Measurements from ENCODE around the gene AP1B1.
"Not testable (repeated sequence)": the region's sequence is repeated elsewhere in the genome, so short reads cannot be mapped to it uniquely, and the experiment has no call there.

The AP1B1 gene

GRCh38 chr22:29385748-29386147 lies 2.6 kb downstream of the AP1B1 start:
- no peak for DNase-seq

GRCh38 chr22:29385151-29385704 lies 3.1 kb downstream of the AP1B1 start:
- DNase-seq: no peak

GRCh38 chr22:29383740-29384139 lies 4.6 kb downstream of the AP1B1 start:
- DNase-seq: no peak

- DNase-seq: no peak
Observed at GRCh38 chr22:29382580-29383302, 5.6 kb downstream of the AP1B1 start.

GRCh38 chr22:29380856-29381255 lies 7.5 kb downstream of the AP1B1 start:
- DNase-seq: no peak

DNA sequence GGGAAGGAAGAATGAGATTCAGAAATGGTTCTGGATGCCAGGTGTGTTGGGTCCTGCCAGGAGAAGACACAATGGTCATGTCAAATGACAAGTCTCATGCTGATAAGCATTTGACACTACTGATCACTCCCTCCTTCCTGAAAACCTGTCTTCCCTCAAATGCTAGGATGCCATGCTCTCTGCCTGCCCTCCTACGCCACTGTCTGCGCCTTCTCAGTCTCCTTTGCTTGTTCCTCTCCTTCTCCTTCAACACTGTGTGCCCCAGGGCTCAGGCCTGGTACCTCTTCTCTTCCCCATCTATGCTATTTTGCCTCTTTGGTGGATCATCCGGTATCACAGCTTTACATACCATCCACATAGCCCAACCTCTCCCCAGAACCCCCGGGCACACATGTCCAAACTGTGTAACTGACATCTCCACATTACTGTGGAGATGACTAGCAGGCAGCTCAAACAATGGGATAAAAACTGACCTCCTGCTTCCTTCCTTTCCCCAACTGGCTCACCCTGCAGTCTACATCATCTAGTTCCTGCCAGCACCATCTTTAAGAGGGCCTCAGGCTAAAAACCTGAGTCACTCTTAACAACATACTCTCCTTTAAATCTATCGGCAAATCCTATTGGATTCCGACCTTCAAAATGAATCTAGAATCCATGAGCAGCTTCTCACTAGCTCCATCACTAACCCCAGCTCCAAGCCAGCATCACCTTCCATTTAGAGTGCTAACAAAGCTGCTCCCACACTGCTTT lies 8.2 kb downstream of the AP1B1 start:
- no peak for DNase-seq

- no peak for DNase-seq
Observed at GRCh38 chr22:29379258-29379657, 9.1 kb downstream of the AP1B1 start.

GRCh38 chr22:29377979-29378378 lies 10.4 kb downstream of the AP1B1 start:
- no peak for DNase-seq

DNA sequence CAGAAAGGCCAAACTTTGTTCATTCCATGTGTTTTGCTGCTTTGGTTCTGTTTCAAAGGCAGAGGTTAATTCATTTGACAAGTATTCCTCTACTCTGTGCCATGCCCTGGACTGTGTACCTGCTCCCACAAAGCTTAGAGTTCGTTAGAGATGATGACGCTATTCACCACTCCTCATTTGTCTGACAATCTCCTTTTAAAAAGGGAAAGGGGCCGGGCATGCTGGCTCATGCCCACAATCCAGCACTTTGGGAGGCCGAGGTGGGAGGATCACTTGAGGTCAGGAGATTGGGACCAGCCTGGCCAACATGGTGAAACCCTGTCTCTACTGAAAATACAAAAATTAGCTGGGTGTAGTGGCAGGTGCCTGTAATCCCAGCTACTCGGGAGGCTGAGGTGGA lies 11.7 kb downstream of the AP1B1 start:
- DNase-seq: not testable (repeated sequence)

DNA sequence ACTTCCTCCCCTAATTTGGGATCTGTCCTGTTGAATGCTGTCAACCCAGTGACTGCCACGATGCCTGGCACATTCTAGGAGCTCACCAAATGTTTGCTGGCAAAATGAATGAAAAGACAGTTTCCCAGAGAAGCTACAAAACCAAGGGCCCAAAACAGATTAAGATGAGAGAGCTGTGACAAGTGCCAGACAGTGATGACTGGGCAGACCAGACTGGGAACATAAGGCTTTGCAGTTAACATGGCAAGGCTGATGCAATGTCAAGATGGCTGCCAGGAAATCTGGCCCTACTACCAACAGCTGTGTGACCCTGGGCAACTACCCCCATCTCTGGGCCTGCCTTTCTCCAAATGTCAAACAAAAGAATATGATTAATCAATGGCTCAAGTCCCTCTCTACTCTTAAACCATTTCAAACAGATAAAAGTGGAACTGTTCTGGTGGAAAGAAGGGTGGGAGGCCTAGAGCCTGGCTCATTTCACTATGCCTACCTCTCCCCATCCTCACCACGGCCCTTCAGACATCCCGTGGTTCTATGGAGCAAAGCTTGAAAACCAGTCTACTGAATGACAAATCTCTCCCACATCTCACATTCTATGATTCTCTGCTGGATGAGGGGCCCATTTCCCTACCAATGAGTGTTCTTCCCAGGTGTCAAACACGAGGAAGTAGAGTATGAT lies 12.8 kb downstream of the AP1B1 start:
- DNase-seq: peak; percentile 14

- DNase-seq: not testable (repeated sequence)
Observed at GRCh38 chr22:29374806-29375205, 13.6 kb downstream of the AP1B1 start.

- no peak for DNase-seq
Observed at GRCh38 chr22:29374401-29374800, 14.0 kb downstream of the AP1B1 start.

DNA sequence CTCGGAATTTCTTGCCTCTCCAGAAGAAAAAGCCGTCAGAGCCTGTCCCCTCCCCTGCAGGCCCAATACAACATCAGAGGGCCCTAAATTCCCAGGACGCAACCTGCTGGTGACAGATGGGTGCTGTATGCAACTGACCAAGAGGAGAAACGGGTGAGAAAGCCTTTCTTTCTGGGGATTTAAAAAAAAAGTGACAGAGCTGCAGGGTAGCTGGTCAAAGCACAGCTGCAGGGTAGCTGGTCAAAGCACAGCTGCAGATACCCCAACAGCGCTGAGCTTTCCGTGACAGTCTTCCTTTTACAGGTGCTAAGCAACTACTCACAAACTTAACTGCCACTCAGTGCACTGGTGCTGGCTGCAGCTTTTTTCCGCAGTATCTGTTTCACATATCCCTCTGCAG lies 17.8 kb downstream of the AP1B1 start:
- DNase-seq: no peak

DNA sequence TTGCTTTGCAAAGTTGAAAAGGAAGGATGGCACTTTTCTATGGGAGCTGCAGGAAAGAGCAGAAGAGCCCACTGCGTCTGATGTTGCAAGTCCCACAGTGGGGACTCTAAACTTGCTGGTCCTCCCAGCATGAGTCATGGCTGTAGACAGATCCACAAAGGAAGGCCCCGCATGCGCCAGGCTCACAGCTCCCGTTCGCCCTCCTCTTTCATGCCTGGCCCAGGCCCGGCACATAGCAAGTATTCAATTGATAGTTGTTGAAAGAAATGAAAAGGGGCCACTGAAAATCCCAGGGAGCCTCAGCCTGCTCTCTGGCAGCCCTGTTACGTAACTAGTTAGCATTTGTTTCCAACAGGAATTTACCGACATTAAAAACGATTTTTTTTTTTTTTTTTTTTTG lies 18.9 kb downstream of the AP1B1 start:
- DNase-seq: no peak

DNA sequence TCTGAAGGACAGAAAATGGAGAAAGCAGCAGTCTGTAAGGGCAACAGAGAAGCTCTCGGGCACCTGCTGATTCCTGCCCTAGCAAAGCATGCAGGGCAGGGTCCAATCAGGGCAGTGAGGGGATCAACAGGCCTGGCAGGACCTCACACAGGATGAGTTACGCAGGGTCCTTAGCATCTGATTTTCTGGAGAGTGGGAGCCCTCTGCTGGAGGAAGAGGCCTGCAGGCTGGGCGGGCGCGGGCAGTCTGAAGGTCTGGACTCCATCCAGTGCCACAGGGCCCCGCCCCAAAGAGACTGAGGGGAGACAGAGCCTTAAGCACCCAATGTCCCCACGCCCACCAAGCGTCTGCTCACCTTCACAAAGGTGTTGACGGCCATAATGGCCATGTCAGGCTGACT lies 28.9 kb downstream of the AP1B1 start:
- DNase-seq: no peak

GRCh38 chr22:29357193-29357890 lies 31.0 kb downstream of the AP1B1 start:
- not testable (repeated sequence) for DNase-seq

- no peak for DNase-seq
Observed at GRCh38 chr22:29353860-29354259, 34.5 kb downstream of the AP1B1 start.

DNA sequence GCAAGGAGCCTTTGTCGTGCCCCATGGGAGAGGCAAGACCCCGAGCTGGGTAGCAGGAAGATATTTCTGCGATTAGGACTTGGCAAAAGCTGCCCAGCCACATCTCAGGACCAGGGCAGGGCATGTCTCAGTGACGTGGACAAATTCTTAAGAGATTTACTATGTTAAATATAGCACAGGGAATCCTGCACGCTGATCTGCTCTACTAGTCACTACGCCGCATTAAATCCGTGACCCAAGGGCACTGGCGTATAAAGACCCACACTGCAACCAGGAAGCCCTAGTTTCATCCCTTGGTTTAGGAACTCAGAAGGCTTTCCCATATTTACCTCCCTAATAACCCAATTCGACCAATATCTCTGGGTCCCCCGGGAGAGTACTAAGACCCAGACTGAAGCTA lies 35.1 kb downstream of the AP1B1 start:
- DNase-seq: no peak

GRCh38 chr22:29352778-29353177 lies 35.6 kb downstream of the AP1B1 start:
- DNase-seq: no peak

DNA sequence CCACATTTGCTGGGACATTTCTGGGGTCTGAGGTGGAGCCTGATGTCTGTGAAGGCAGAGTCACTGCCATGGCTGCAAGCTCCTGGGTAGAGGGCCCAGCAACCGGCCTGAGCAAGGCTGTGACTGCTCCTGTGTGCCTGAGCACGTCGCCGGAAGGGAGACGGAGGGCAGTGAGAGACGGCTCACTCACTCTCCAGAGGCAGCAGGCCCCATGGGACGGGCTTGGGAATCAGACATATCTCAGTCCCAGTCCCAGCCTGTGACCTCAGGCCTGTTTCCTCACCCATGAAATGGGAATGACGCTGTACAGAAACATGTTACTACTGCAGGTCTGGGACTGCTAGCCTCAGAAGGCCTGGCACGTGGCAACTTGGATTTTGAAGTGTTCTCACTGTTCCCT lies 36.5 kb downstream of the AP1B1 start:
- DNase-seq: no peak

DNA sequence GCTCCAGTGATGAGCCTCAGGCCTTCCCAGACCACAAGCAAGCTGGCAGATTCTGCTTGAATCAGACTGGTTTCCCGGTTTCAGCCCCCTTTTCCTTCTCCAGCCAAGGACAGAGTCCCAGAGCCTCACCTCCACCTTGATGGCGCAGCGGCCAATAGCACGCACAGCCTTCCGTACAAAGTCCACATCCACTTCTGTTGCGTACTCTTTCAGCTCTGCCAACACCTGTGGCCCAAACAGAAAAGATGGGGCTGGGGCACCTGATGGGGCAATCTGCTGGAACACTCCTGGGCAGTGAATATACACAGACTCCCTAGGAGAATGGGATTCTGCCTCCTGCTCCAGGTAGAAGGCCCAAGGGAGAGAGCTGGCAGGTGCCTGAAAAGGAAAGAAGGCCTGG lies 37.3 kb downstream of the AP1B1 start:
- DNase-seq: no peak

GRCh38 chr22:29348956-29349355 lies 39.4 kb downstream of the AP1B1 start:
- no peak for DNase-seq

- no peak for DNase-seq
Observed at GRCh38 chr22:29348041-29348440, 40.3 kb downstream of the AP1B1 start.

Data from activated CD4-positive, alpha-beta T cell treated with anti-CD3 and anti-CD28 coated beads, Interleukin-2, Interleukin-6, amounts not matched to agents 100 ng/mL and 50 ng/mL, durations not matched to agents 16 hours and 8 hours (primary cell).